ENCODE data around the gene MSANTD4.

Gene MSANTD4

GRCh38 chr11:105968021-105968697, 53.9 kb downstream of the MSANTD4 start:
- H3K9me3 ChIP-seq (ENCODE audit: control insufficient read depth, low read length), result no peaks in the 10 kb centered on the region
- H3K4me1 ChIP-seq (ENCODE audit: control insufficient read depth, insufficient read depth, low read length, poor library complexity, severe bottlenecking), result no peaks in the 10 kb centered on the region
- no peak overlapping the region for H3K27ac ChIP-seq (ENCODE audit: low read depth, low read length, severe bottlenecking)
- no peaks in the 10 kb centered on the region for H3K36me3 ChIP-seq (ENCODE audit: control insufficient read depth, insufficient read depth, low read length)
- H3K4me3 ChIP-seq (ENCODE audit: extremely low read depth, insufficient read depth, low read length, poor library complexity, severe bottlenecking), result no peak overlapping the region
- 67 to 100% methylated on average over 2 to 3 of the region's 3 CpGs for WGBS, 2 experiments (ENCODE audit: insufficient coverage in 2 of 2)

- Histone ChIP-seq H3K9me3 (ENCODE audit: control insufficient read depth, low read length) (no peaks in the 10 kb centered on the region), H3K27ac (ENCODE audit: low read depth, low read length, severe bottlenecking) (no peak overlapping the region), H3K36me3 (ENCODE audit: control insufficient read depth, insufficient read depth, low read length) (no peaks in the 10 kb centered on the region), H3K4me1 (ENCODE audit: control insufficient read depth, insufficient read depth, low read length, poor library complexity, severe bottlenecking) (no peaks in the 10 kb centered on the region), H3K4me3 (ENCODE audit: extremely low read depth, insufficient read depth, low read length, poor library complexity, severe bottlenecking) (no peak overlapping the region)
- WGBS, 2 experiments (ENCODE audit: insufficient coverage in 2 of 2), result 77 to 86% methylated on average over 16 to 18 of the region's 22 CpGs
Measured at GRCh38 chr11:105960252-105961245, 61.5 kb downstream of the MSANTD4 start.
